Natural killer cell treated with Interleukin-12 subunit alpha and Interleukin-12 subunit beta and Interleukin-15 and Interleukin-18, amount 100 ng/mL, for 72 hours (primary cell): Measurements from ENCODE around the gene FUT4. TPM values are rescaled to one million over a fixed set of nuclear protein-coding genes. Genes with fewer than 3 reads are reported as not detected.

Experiments used
- ATAC-seq, 2 donors: fragments of 150-1000 bp; cut with Tn5 transposase in 1 of 2; sonication (Bioruptor Pico), chemical (Tn5 transposase) in 1 of 2; 2 replicates each; pipeline ENCODE4 v1.10.0; 2021
- DNase-seq: peaks from one replicate; pipeline ENCODE4 v3.0.0; 2022; ENCODE audit warnings: low spot score
- H3K27ac Mint-ChIP-seq, 2 donors: 1 replicate in 1 of 2; 2 replicates in 1 of 2; pipeline ENCODE4 v1.8.0; 2022; ENCODE audit warnings: mixed read lengths in 2 of 2, mild to moderate bottlenecking in 1 of 2, moderate library complexity in 1 of 2
- H3K27me3 Mint-ChIP-seq, 2 donors: 1 replicate in 1 of 2; 2 replicates in 1 of 2; pipeline ENCODE4 v1.8.0; 2022; ENCODE audit warnings: mixed read lengths in 2 of 2
- H3K36me3 Mint-ChIP-seq: one replicate; pipeline ENCODE4 v1.8.0; 2022; ENCODE audit warnings: mixed read lengths
- H3K4me1 Mint-ChIP-seq, 2 donors: 1 replicate in 1 of 2; 2 replicates in 1 of 2; pipeline ENCODE4 v1.8.0; 2022; ENCODE audit warnings: low read depth in 2 of 2, mixed read lengths in 2 of 2, mild to moderate bottlenecking in 1 of 2
- H3K4me3 Mint-ChIP-seq: one replicate; pipeline ENCODE4 v1.8.0; 2022; ENCODE audit warnings: mixed read lengths
- H3K9me3 Mint-ChIP-seq: 2 replicates; pipeline ENCODE4 v1.8.0; 2022; ENCODE audit warnings: mixed read lengths
- total RNA-seq, 2 donors: library from RNA; stranded (reverse); gene quantifications; one replicate each; pipeline ENCODE4 v1.2.3, GENCODE V29; 2022

Gene FUT4
- total RNA-seq, 2 donors from 2014 or later = 6.5 to 6.7 TPM

DNA sequence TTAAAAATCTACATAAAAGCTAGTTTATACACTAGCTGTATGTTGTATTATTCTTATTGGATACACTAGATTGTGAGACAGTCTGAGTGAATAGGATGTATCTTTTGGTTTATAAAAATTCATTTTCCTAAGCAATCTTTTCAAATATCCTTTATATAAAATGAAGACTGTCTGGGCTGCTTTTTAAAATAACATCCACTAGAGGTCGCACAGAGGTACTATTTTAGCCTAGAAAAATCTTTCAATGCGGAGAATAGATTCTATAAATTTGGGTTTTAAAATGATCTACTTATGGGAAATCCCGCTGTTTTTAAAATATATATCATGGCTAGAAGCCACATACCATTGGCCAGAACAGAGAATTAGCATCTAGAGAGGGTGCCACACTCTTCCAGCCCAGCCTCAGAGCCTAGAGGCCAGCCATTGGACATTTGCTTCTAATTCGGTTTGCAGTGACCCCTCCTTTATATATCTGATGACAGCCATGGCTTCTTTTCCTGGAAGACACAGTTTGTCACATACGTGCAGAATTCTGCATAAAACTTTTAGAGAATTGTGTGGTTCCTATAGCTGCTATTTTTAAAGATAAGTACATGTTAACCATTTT is 24.1 kb upstream of the FUT4 start:
- Mint-ChIP-seq H3K27ac (no peak overlapping the region), H3K27me3 (peaks cover 13 to 21% of the 10 kb centered on the region in 2 donors), H3K4me3 (no peak overlapping the region), H3K36me3 (no peaks in the 10 kb centered on the region), H3K4me1 (no peaks in the 10 kb centered on the region), H3K9me3 (no peaks in the 10 kb centered on the region)
- ATAC-seq = no peak
- no peak for DNase-seq

DNA sequence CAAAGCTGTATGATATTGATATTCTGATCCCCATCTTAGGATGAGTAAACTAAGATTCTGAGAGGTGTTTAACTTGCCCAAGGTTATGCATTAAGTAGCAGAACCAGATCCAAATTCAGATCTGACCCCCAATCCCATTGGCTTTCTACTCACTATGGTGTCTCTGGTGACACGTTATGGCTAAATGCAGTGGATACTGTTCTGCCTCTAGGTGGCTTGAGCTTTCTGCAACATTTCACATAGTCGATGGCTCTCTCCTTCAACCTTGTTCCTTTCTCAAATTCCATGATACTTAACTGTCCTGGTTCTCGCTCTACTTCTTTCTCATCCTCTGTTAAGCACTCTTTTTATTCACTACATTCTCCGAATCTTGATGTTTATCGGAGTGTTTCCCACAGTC is 22.0 kb upstream of the FUT4 start:
- no peaks in the 10 kb centered on the region for H3K36me3 Mint-ChIP-seq
- H3K4me1 Mint-ChIP-seq = no peaks in the 10 kb centered on the region
- DNase-seq (no peak), ATAC-seq (no peak)
- no peak overlapping the region for H3K27ac Mint-ChIP-seq
- no peaks in the 10 kb centered on the region for H3K9me3 Mint-ChIP-seq
- no peak overlapping the region for H3K4me3 Mint-ChIP-seq
- peaks cover 15 to 23% of the 10 kb centered on the region in 2 donors for H3K27me3 Mint-ChIP-seq

DNA sequence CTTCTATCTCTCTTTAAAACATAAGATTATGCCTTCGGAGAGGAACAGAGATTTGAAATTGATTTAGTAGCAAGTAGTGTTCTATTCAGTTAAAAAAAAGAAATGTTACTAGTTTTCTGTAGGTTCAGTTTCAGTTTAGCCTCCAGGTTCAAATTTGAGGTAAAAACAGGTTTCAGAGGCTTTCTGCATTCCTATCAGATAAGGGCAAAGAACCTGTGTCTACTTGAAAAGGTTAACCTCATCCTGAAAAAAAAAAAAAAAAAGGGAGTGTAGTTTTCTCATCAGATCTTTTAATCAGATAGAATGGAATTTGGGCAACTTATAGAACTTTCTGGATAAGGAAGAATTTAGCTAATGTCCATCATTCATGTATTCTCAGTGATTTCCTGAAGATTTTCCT is 19.4 kb upstream of the FUT4 start:
- peaks cover 23 to 47% of the 10 kb centered on the region in 2 donors for H3K27me3 Mint-ChIP-seq
- H3K36me3 Mint-ChIP-seq = no peaks in the 10 kb centered on the region
- H3K4me1 Mint-ChIP-seq = no peaks in the 10 kb centered on the region
- no peaks in the 10 kb centered on the region for H3K9me3 Mint-ChIP-seq
- no peak overlapping the region for H3K4me3 Mint-ChIP-seq
- DNase-seq (no peak), ATAC-seq (no peak)
- H3K27ac Mint-ChIP-seq = no peak overlapping the region

DNA sequence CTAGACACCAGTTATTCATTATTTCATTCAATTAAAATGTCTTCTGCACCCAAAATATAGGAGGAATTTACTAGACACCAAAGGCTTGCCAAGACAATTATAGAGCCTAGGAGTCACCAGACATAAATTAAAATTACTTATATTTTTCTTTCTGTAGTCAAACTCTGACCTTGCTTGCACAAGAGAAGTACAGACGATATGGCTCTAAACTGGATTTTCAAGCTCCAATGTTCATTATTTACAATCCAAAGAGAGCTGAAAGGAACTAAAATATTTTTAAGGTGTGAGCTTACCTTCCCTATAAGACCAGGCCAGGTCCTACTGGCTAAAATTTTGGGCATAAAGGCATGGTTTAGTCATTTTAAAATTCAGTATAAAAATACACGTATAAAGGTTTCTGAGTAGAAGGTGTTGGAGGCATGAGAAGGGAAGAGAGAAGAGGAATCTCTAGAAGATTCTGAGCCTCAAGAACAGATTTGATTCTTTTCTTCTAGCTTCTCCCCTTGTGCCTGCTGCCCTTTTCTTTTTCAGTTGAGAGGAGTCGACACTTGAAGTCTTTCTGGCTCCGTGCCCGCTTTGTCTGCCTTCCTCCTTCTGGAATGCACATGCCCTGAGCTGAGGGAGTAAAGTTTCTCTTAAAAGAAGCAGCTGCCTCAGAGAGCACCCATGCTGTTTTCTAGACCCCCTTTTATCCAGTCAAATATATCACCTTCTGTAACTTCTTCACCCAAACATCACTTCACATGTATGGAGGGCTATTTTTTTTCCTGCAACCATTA is 18.0 kb upstream of the FUT4 start:
- Mint-ChIP-seq H3K9me3 (no peaks in the 10 kb centered on the region), H3K4me3 (no peak overlapping the region), H3K4me1 (no peaks in the 10 kb centered on the region), H3K27me3 (peaks cover 25 to 47% of the 10 kb centered on the region in 2 donors), H3K36me3 (no peaks in the 10 kb centered on the region), H3K27ac (no peak overlapping the region)
- DNase-seq (no peak), ATAC-seq (no peak)

DNA sequence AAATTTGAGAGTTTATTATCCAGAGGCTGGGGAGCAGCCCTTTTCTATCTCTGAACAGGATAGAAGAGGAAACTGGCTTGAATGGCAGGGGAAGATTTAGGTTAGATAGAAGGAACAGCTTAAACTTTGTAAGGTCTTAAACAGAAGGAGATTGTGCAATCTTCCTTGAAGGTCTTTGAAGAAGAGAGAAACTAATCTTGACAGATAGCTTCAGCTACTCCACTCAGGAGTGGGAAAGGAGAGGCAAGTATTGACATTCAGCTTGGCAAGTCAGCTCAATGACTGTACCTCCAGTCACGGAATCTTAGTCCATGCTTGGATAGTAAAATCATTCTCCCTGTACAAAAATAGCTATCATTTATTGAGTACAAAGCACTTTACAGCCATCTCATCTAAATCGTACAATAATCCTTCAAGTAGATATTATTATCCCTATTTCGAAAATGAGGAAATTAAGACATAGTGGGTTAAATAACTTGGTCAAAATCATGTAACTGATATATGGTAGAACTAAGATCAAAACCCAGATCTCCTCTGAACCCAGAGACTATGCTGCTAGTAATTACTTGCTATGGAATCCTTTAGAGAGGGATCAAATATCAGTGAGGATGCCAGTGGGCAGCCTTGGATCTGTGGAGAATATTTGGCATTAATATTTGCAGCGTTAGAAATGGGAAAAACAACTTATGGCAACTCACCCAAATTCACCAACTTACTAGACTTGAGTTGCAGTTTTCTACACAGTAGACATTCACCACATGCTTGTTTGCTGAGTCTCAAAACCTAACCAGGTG is 16.9 kb upstream of the FUT4 start:
- peaks cover 25 to 51% of the 10 kb centered on the region in 2 donors for H3K27me3 Mint-ChIP-seq
- H3K9me3 Mint-ChIP-seq = no peaks in the 10 kb centered on the region
- H3K27ac Mint-ChIP-seq = no peak overlapping the region
- DNase-seq = no peak
- no peaks in the 10 kb centered on the region for H3K4me1 Mint-ChIP-seq
- no peak for ATAC-seq
- H3K36me3 Mint-ChIP-seq = no peaks in the 10 kb centered on the region
- H3K4me3 Mint-ChIP-seq = no peak overlapping the region

DNA sequence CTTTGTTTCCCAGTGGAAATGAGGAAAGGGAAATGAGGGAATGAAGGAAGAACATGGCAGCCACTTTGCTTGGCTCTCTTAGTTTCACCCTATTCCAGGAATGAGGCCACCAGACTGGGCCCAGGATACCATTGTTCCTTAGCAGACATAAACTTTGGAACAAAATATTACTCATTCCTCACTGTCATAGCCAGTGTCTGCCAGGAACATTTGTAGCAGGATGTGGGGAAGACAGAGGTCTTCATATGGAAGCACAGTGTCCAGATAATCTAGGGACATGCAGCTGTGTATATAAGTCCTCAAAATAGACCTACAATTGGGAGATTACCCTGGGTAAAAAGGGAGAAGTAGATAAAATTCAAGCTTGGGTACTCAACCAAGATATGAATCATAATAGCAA is 15.2 kb upstream of the FUT4 start:
- H3K4me3 Mint-ChIP-seq = no peak overlapping the region
- H3K9me3 Mint-ChIP-seq = no peaks in the 10 kb centered on the region
- H3K27ac Mint-ChIP-seq = no peak overlapping the region
- peaks cover 26 to 56% of the 10 kb centered on the region in 2 donors for H3K27me3 Mint-ChIP-seq
- H3K36me3 Mint-ChIP-seq = no peaks in the 10 kb centered on the region
- ATAC-seq (no peak), DNase-seq (no peak)
- no peaks in the 10 kb centered on the region for H3K4me1 Mint-ChIP-seq

DNA sequence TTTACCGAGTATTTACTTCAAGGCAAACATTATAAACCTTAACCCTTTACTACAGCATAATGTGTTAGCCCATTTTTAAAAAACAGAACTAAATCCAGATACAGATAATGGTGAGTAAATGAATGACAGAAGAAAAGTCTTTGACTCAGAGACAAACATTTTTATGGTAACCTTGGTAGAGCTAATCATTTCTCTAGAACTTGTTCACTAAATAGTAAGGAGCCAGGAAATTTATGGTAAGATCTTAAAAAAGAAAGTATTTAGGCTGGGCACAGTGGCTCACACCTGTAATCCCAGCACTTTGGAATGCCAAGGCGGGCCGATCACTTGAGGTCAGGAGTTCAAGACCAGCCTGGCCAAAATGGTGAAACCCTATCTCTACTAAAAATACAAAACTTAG is 11.5 kb upstream of the FUT4 start:
- Mint-ChIP-seq H3K27ac (no peak overlapping the region), H3K9me3 (no peaks in the 10 kb centered on the region), H3K27me3 (peaks cover 26 to 53% of the 10 kb centered on the region in 2 donors), H3K36me3 (no peaks in the 10 kb centered on the region), H3K4me1 (no peaks in the 10 kb centered on the region), H3K4me3 (no peak overlapping the region)
- DNase-seq (no peak), ATAC-seq (no peak)

DNA sequence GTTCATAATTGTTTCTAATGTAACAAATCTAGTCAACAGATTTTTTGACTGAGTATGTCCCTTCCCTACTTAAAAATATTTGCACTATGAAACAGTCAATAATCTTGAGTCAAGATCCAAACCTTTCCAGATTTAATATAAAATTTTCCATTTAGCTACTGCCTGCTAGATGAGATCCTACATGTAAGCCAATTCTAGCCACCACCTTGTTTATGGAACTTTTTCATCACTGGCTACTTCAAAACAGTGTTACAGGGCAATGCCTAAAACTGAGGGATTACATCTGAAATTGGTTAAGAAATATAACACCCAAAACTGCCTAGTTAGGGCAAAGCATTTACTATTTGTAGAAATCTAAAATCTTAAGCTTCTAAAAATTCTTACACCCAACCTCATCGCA is 10.5 kb upstream of the FUT4 start:
- H3K4me1 Mint-ChIP-seq = no peaks in the 10 kb centered on the region
- ATAC-seq = no peak
- no peak overlapping the region for H3K4me3 Mint-ChIP-seq
- DNase-seq = no peak
- no peak overlapping the region for H3K27ac Mint-ChIP-seq
- H3K27me3 Mint-ChIP-seq = peaks cover 27 to 46% of the 10 kb centered on the region in 2 donors
- H3K36me3 Mint-ChIP-seq = no peaks in the 10 kb centered on the region
- no peaks in the 10 kb centered on the region for H3K9me3 Mint-ChIP-seq

DNA sequence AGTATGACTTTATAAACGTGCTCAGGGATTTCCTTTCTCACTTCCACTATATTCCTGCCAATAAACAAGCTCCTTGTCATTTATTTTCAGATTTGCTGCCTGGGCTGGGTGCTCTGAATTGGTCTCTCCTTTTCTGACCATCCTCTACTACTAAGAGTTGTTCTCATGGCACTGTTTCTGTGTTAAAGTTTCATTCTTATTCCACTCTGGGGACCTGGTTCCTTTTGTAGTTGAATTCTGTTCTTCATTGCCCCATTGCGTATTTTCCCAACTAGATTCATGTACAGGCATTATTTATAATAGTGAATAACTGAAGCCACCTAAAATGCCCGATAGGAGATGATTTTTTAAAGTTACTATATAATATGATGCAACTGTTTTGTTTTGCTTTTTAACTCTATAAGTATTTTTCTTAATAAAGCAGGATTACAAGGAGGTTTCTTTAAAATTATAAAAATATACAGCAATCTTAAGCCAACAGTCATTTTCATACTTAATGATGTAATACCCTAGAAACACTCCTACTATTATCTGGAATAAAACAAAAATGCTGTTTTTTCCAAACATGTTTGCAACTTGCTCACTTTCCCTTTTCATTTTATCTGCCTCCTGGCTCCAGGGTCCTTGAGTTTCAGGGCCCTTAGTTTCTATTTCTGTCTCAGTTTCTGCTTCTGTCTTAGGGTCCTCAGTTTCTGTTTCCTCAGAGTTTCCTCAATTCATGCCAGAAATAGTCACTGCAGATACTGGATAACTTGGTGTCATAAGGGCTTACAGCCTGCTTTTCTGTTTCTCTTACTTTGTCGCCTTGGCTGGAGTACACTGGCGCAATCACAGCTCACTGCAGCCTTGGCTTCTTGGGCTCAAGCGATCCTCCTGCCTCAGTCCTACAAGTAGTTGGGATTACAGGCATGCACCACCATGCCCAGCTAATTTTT is 9.8 kb upstream of the FUT4 start:
- peaks cover 25 to 39% of the 10 kb centered on the region in 2 donors for H3K27me3 Mint-ChIP-seq

DNA sequence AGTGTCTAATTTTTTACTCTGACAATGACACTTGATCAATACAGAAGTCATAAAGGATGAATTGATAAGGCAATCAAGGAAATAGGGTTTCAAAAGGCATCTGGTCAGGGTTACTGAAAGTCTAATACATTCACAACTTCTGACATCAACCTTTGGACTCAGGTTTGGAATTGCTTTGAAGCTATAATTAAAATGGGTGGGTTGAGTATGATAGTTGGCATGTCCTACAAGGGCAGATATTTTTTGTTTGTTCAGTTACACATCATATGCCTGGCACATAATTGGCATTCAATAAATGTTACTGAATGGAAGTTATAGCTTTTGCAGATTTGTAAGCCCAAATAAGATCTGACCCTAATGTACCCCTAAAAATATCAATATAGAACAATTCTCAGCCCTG is 7.3 kb upstream of the FUT4 start:
- Mint-ChIP-seq H3K9me3 (no peaks in the 10 kb centered on the region), H3K4me1 (no peaks in the 10 kb centered on the region), H3K36me3 (no peaks in the 10 kb centered on the region), H3K27ac (no peak overlapping the region), H3K4me3 (no peak overlapping the region), H3K27me3 (peaks cover 30 to 34% of the 10 kb centered on the region in 2 donors)
- ATAC-seq (no peak), DNase-seq (no peak)

More for the DNA sequence above, 9.8 kb upstream of the FUT4 start:
- H3K4me3 Mint-ChIP-seq = no peak overlapping the region
- no peak for ATAC-seq
- no peaks in the 10 kb centered on the region for H3K4me1 Mint-ChIP-seq
- no peaks in the 10 kb centered on the region for H3K9me3 Mint-ChIP-seq
- no peak overlapping the region for H3K27ac Mint-ChIP-seq
- DNase-seq = no peak
- no peaks in the 10 kb centered on the region for H3K36me3 Mint-ChIP-seq

DNA sequence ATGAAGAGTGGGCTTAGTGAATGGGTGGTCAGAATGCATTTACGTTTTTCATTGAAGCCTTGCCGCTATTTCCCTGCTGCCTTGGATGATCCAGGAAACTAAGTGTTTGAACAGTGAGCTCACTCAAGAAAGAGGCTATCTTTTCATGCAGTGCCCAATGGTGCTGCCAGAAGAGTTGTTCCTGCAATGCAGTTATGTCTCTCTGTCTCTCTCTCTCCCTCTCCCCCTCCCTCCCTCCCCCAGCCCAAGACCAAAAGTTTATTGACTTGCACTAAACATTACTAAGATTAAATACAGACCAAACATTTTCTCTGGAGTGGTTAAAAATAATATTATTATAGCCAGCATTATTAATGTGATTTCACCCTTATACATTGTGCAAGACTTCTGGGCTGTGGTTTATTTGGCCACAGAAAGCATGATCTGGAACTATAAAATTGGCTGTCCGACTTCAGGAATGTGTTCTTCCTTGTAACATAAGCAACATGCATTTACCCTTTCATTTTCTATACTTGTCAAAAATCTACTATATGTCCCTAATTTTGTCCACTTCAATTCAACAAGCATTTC is 6.6 kb upstream of the FUT4 start:
- ATAC-seq (no peak), DNase-seq (no peak)
- H3K27ac Mint-ChIP-seq = no peak overlapping the region
- H3K4me3 Mint-ChIP-seq = no peak overlapping the region
- H3K4me1 Mint-ChIP-seq = no peaks in the 10 kb centered on the region
- peaks cover 30 to 34% of the 10 kb centered on the region in 2 donors for H3K27me3 Mint-ChIP-seq
- no peaks in the 10 kb centered on the region for H3K36me3 Mint-ChIP-seq
- no peaks in the 10 kb centered on the region for H3K9me3 Mint-ChIP-seq

DNA sequence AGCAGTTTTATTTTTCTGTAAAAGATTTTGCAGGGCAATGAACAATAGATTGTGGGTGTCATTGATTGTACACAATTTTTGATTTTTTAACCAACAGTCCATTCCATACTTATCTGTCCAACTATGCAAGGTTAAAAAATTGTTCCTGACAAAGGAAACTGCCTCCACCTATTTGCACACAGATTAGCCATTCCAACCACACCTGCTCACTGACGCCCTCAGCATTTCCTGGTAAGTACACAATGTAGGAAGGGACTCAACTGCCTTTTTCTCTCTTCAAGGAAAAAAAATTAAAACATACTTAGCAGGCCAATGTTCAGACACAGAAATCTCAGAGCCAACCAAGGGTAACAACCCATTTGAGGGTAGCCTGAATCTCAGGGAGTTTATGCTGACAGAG is 4.3 kb upstream of the FUT4 start:
- no peak overlapping the region for H3K4me3 Mint-ChIP-seq
- no peak for DNase-seq
- no peaks in the 10 kb centered on the region for H3K9me3 Mint-ChIP-seq
- no peaks in the 10 kb centered on the region for H3K36me3 Mint-ChIP-seq
- no peak overlapping the region for H3K27ac Mint-ChIP-seq
- H3K4me1 Mint-ChIP-seq = peaks cover 4 to 8% of the 10 kb centered on the region in 2 donors
- no peak for ATAC-seq
- H3K27me3 Mint-ChIP-seq = peaks cover 19 to 21% of the 10 kb centered on the region in 2 donors

DNA sequence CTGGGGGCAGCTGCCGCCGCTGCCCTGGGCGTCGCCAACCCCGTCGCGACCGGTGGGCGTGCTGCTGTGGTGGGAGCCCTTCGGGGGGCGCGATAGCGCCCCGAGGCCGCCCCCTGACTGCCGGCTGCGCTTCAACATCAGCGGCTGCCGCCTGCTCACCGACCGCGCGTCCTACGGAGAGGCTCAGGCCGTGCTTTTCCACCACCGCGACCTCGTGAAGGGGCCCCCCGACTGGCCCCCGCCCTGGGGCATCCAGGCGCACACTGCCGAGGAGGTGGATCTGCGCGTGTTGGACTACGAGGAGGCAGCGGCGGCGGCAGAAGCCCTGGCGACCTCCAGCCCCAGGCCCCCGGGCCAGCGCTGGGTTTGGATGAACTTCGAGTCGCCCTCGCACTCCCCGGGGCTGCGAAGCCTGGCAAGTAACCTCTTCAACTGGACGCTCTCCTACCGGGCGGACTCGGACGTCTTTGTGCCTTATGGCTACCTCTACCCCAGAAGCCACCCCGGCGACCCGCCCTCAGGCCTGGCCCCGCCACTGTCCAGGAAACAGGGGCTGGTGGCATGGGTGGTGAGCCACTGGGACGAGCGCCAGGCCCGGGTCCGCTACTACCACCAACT is 1.0 kb downstream of the FUT4 start:
- ATAC-seq (no peak), DNase-seq (peak; percentile 62)
- Mint-ChIP-seq H3K4me3 (peak overlapping the region; percentile 67), H3K36me3 (no peaks in the 10 kb centered on the region), H3K9me3 (no peaks in the 10 kb centered on the region), H3K27me3 (peaks cover 4 to 7% of the 10 kb centered on the region in 2 donors), H3K4me1 (peaks cover 24 to 27% of the 10 kb centered on the region in 2 donors), H3K27ac (peak overlapping the region in 1 of 2 donors; percentile 40)
